ENCODE results near the gene MICU2.
"Not testable (repeated sequence)": the region's sequence is repeated elsewhere in the genome, so short reads cannot be mapped to it uniquely, and the experiment has no call there.

MICU2 gene

DNA sequence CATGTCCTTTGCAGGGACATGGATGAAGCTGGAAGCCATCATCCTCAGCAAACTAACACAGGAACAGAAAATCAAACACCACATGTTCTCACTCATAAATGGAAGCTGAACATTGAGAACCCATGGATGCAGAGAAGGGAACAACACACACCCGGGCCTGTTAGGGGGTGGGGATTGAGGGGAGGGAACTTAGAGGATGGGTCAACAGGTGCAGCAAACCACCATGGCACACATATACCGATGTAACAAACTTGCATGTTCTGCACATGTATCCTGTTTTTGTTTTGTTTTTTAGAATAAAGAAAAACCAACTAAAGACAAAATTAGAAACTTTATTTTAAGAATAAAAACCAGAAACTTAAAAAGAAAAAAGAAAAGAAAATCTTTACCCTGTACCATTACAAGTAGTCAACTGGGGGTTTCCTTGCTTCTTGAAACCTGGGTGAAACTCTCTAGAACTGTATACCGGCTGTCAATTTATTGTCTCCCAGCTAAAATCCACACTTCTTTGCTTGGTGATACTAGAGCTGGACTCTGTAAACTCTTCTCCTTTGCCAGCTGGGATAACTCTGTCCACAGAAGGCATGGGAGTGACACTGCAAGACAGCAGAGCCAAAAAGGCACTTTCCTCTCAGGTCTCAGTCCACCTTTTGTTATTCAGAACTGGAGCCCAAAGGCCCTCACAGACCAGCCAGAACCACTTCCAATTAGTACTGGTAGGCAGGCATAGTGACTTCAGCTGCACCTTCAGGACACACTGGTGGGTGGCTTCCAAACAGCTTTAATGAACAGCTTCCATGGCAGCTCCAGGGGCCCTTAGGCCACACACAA, 9.0 kb downstream of the MICU2 start:
- DNase-seq (ENCODE audit: low read depth in 2 of 3, low spot score in 2 of 3), result no peak

GRCh38 chr13:21590665-21591456, 13.1 kb downstream of the MICU2 start:
- DNase-seq (ENCODE audit: low read depth in 2 of 3, low spot score in 2 of 3), result not testable (repeated sequence)

DNA sequence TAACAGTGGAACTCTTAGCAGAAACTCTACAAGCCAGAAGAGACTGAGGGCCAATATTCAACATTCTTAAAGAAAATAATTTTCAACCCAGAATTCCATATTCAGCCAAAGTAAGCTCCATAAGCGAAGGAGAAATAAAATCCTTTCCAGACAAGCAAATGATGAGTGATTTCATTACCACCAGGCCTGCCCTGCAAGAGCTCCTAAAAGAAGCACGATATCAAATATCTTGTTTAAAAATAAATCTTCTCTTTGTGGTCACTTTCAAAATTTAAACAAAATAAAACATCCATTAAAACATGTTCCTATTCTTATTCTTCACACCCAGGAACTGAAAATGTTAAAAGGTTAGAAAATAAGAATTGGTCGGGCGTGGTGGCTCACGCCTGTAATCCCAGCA, 13.7 kb downstream of the MICU2 start:
- no peak for DNase-seq (ENCODE audit: low read depth in 2 of 3, low spot score in 2 of 3)

GRCh38 chr13:21589510-21589909, 14.5 kb downstream of the MICU2 start:
- not testable (repeated sequence) for DNase-seq (ENCODE audit: low read depth in 2 of 3, low spot score in 2 of 3)

DNA sequence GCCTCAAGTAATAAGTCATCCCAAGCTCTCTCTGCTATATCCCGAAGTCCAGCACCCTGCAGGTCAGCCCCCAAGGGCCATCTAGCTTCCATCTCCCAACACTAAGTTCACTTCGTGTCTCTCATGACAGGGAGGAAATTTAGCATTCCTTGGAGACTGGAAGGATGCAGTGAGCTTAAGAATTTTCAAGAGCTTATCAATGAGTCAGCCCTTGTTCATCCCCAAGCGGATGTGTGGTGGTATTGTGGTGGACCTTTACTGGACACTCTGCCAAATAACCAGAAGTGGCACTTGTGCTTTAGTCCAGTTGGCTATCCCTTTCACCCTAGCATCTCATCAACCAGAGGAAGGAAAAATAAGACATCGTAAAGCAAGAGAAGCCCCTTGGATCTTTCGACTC, 15.6 kb downstream of the MICU2 start:
- DNase-seq (ENCODE audit: low read depth in 2 of 3, low spot score in 2 of 3), result not testable (repeated sequence)

- no peak for DNase-seq (ENCODE audit: low read depth in 2 of 3, low spot score in 2 of 3)
Measured at GRCh38 chr13:21584973-21585592, 18.9 kb downstream of the MICU2 start.

GRCh38 chr13:21583478-21583877, 20.5 kb downstream of the MICU2 start:
- no peak for DNase-seq (ENCODE audit: low read depth in 2 of 3, low spot score in 2 of 3)

- DNase-seq (ENCODE audit: low read depth in 2 of 3, low spot score in 2 of 3), result no peak
Measured at GRCh38 chr13:21580736-21581135, 23.2 kb downstream of the MICU2 start.

DNA sequence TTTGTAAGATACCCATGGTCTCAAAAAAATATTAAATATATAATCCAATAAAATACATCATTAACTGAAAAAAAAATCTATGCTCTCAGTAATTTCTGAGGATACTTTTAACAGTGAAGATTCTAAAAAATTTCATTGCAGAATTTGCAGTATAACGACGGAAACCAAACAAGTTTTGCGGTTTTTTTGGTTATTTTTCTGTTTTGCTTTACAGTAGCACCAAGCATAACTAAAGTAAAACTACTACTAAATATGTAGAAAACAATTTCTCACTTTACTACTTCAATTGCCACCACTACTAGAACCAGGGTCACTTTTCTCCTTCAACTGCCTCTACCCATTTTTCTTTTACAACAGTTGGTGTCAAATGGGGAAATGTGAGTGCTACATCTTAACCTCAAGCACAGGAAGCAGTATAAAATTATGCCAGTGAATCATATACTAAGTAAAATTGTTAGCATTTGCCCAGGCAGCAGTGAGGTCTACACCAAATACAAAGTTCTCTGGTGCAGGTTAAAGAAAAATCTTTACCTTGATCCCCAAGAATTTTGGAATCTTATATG, 24.1 kb downstream of the MICU2 start:
- no peak for DNase-seq (ENCODE audit: low read depth in 2 of 3, low spot score in 2 of 3)

DNA sequence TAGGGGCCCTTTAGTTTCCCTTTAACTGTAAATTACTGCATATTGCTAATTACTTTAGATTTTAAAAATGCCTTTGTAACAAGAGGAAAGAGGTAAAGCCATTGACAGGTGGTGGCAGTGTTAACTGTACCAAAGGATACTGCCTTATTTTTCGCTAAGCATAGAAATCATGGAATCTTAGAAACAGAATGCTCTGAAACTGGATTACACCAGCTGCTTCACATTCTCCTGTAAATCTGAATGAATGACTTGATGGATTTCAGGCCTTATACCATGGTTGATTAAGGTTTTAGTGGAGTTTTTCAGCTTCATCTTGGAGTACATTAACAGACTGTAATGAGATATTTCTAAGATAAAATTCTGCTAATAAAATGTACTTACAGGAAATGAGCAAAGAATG, 25.2 kb downstream of the MICU2 start:
- no peak for DNase-seq (ENCODE audit: low read depth in 2 of 3, low spot score in 2 of 3)

DNA sequence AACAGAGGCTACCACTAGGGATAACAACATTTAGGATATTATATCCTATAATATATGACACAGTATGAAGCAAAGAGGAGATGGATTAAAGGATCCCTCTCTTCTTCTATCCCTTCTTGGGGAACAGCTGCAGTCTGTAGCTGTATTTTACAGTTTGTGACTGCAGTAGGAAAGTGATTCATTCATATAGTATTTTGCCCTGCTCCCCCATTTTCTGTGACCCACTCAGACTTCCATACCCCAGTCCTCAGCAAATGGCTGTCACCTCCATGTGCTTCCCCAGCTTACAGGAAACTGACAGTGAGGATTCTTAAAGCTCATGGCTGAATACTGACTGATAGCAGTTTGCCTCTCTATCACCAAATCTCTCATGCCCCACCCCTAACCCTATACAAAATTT, 27.5 kb downstream of the MICU2 start:
- DNase-seq (ENCODE audit: low read depth in 2 of 3, low spot score in 2 of 3), result no peak

DNA sequence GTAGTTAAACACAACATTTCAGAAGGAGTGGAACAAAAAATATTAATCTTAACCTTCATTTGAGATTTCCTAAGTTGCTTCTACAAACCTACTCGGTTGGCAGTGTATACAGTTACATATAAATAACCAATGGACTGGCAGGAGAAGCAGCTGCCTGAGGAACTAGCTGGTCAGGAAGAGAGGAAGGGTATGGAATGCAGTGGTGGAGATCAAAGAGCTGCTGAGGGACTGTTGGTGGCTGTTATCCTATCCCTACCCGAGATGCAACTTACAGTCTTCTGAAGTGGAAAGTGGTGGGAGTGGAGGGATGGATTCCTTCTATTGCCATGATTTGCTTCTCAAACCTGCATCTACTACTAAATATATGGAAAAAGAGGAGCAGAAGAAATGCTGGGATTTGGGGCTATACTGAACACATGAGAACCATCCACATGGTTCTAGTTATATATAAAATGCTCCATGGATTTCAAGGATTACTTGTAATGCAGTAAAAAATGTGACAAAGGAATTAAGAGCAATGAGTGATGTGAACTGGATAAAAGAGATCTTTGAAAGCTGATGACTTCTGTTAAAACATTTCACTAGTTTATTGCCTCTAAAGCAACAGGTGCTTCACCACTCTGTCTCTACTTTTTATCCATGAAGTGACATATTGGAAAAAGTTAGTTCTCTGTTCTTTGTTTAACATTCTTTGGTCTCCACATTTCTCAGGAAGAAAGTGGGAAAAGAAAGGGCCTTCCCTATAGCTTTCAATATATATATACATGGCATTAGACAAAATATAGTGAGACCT, 29.9 kb downstream of the MICU2 start:
- no peak for DNase-seq (ENCODE audit: low read depth in 2 of 3, low spot score in 2 of 3)

GRCh38 chr13:21569686-21570085, 34.3 kb downstream of the MICU2 start:
- no peak for DNase-seq (ENCODE audit: low read depth in 2 of 3, low spot score in 2 of 3)

DNA sequence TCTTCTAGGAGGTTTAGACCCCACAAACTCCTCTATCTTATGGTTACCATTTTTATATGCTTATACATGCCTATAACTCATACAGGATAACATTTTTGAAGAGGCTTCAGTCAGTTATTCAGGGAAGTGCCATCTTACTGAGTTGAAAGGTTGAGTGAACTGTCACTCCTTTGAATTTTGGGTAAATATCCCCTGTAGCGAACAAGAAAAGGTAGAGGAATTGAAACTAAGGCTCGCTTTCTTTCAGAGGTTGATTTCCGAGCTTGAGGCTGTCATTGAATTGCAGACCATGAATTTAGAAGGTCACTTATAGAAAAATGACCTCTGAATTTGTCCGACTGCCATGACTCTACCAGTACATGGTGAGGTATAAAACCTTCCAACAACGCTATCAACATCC, 35.1 kb downstream of the MICU2 start:
- no peak for DNase-seq (ENCODE audit: low read depth in 2 of 3, low spot score in 2 of 3)

DNA sequence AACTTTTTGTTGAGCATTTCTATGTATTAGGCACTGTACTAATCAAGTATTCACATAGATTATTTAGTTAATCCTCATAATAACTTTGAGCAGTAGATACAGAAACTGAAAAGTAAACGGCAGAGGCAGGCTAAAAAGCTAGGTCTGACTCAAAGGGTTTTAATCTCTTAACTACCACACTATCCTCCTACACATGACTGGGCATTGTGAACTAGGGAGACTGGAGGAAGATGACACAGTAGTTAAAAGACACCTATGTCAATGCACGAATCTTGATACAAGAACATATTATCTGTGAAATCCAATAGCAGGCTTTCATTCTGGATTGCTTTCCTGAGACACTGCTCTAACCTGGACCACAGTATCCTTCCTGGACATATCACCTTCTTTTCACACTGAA, 36.3 kb downstream of the MICU2 start:
- DNase-seq (ENCODE audit: low read depth in 2 of 3, low spot score in 2 of 3), result no peak

GRCh38 chr13:21557995-21558394, 46.0 kb downstream of the MICU2 start:
- DNase-seq (ENCODE audit: low read depth in 2 of 3, low spot score in 2 of 3), result no peak

DNA sequence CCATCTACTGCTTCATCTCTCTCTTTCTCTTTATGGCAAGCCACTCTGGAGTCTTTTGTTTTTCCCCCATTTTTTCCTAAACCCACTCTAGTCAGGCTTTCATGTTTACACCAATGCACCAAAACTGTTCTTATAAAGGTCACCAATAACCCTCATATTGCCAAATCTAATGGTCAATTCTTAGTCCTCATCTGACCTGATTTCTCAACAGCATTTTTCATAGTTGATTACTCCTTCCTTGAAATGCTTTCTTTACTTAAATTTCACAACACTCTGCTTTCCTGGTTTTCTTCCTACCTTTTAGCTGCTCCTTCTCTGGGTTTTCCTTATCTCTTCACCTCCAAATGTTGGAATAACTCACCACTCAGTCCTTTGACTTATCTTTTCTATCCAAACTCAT, 47.9 kb downstream of the MICU2 start:
- no peak for DNase-seq (ENCODE audit: low read depth in 2 of 3, low spot score in 2 of 3)

DNA sequence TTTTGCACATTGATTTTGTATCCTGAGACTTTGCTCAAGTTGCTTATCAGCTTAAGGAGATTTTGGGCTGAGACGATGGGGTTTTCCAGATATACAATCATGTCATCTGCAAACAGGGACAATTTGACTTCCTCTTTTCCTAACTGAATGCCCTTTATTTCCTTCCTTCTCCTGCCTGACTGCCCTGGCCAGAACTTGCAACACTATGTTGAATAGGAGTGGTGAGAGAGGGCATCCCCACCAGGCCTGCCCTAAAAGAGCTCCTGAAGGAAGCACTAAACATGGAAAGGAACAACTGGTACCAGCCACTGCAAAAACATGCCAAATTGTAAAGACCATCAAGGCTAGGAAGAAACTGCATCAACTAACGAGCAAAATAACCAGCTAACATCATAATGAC, 50.7 kb downstream of the MICU2 start:
- not testable (repeated sequence) for DNase-seq (ENCODE audit: low read depth in 2 of 3, low spot score in 2 of 3)

DNA sequence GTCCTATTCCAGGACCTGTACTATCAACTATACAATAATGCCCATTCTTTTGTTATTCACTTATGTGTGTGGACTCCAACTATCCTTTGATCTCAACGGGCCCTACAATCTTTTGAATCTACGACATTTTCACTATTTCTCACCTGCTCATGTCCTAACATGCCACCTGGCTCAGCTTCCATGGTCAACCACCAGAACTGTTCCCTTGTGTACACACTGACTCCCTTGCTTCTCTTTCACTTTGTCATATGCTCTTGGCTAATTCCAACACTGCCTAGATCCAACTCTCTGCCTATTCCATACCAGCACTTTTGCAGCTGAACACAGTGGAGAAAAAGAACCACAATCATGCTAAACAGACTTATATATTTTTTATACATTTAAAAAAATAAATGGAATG, 53.1 kb downstream of the MICU2 start:
- no peak for DNase-seq (ENCODE audit: low read depth in 2 of 3, low spot score in 2 of 3)

DNA sequence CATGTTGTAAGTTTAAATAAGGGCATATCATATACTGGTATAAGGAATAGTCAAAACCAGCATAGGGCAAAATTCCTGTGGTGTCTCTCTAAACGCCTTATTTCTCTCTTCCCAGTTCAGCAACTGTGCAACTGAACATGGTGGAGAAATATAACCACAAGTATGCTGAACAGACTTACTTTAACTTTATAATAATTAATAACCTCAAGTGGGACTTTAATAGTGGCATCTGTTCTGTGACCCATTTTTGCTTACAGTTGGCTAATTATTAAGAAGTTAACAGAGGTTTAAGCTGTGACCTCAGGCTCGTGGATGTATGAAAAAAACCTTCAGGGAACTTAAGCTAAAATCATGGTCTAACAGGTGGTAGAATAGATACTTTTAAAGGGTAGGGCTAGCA, 54.3 kb downstream of the MICU2 start:
- no peak for DNase-seq (ENCODE audit: low read depth in 2 of 3, low spot score in 2 of 3)

- DNase-seq (ENCODE audit: low read depth in 2 of 3, low spot score in 2 of 3), result no peak
Measured at GRCh38 chr13:21548577-21548976, 55.4 kb downstream of the MICU2 start.

All from activated CD8-positive, alpha-beta memory T cell treated with anti-CD3 and anti-CD28 coated beads for 48 hours (primary cell).